WTC11 (cell line): ENCODE measurements around the gene TMEM151B. TPM values are rescaled to one million over a fixed set of nuclear protein-coding genes. Genes with fewer than 3 reads are reported as not detected.

Source experiments
- ATAC-seq: fragments of 200-7000 bp; cut with Tn5 transposase; 2 replicates; pipeline ENCODE4 v1.10.0; 2021; ENCODE audit warnings: mild to moderate bottlenecking, moderate library complexity
- CTCF ChIA-PET: fragments of 300-600 bp; sonication (Branson Sonifier 250); formaldehyde crosslinking; loops from one replicate; lab custom pipeline; 2021; ENCODE audit warnings: antibody characterized with exemption; lab: Charles Lee
- POLR2A ChIA-PET: fragments of 350-600 bp; sonication (Branson Sonifier 250); formaldehyde crosslinking; loops from one replicate; lab custom pipeline; 2021; ENCODE audit warnings: antibody characterized with exemption; lab: Charles Lee
- DNase-seq: peaks from one replicate; pipeline ENCODE4 v3.0.0; 2021; ENCODE audit warnings: low spot score
- H3K27ac Mint-ChIP-seq: 2 replicates; pipeline ENCODE4 v1.8.0; 2021; ENCODE audit warnings: mixed read lengths
- H3K27me3 Mint-ChIP-seq: 2 replicates; pipeline ENCODE4 v1.8.0; 2021; ENCODE audit warnings: low read depth, mild to moderate bottlenecking, moderate library complexity, mixed read lengths
- H3K36me3 Mint-ChIP-seq: 2 replicates; pipeline ENCODE4 v1.8.0; 2021; ENCODE audit warnings: mixed read lengths
- H3K4me1 Mint-ChIP-seq: 2 replicates; pipeline ENCODE4 v1.8.0; 2022; ENCODE audit warnings: mixed read lengths
- H3K4me3 Mint-ChIP-seq: 2 replicates; pipeline ENCODE4 v1.8.0; 2021; ENCODE audit warnings: mild to moderate bottlenecking, moderate library complexity, mixed read lengths
- H3K9me3 Mint-ChIP-seq: 2 replicates; pipeline ENCODE4 v1.8.0; 2021; ENCODE audit warnings: mixed read lengths
- ATF2 ChIP-seq: sonication (generic); formaldehyde crosslinking; IDR thresholded peaks from 2 replicates; pipeline ENCODE4 v1.8.1; 2022; ENCODE audit warnings: low read depth, missing genetic modification reagents, borderline replicate concordance
- ATF6 ChIP-seq: sonication (generic); formaldehyde crosslinking; IDR thresholded peaks from 2 replicates; pipeline ENCODE4 v1.8.1; 2023; ENCODE audit warnings: mild to moderate bottlenecking, missing genetic modification reagents
- CREB1 ChIP-seq: sonication (generic); formaldehyde crosslinking; IDR thresholded peaks from 2 replicates; pipeline ENCODE4 v1.8.0; 2023; ENCODE audit warnings: mild to moderate bottlenecking, missing genetic modification reagents
- ELF4 ChIP-seq: sonication (generic); formaldehyde crosslinking; IDR thresholded peaks from 2 replicates; pipeline ENCODE4 v1.8.1; 2022; ENCODE audit warnings: low read depth, mild to moderate bottlenecking, moderate library complexity, missing genetic modification reagents
- ESRRA ChIP-seq: sonication (generic); formaldehyde crosslinking; IDR thresholded peaks from 2 replicates; pipeline ENCODE4 v1.8.1; 2022; ENCODE audit warnings: mild to moderate bottlenecking, missing genetic modification reagents, borderline replicate concordance
- GTF2I ChIP-seq: fragments of 250-450 bp; sonication (Bioruptor Pico); conservative IDR thresholded peaks from 2 replicates; pipeline ENCODE4 v1.4.0; 2021; ENCODE audit warnings: mild to moderate bottlenecking
- MXD4 ChIP-seq: fragments of 250-450 bp; sonication (Bioruptor Pico); IDR thresholded peaks from 2 replicates; pipeline ENCODE4 v1.8.0; 2021; ENCODE audit warnings: mild to moderate bottlenecking, moderate library complexity, borderline replicate concordance
- OVOL2 ChIP-seq: fragments of 250-450 bp; sonication (Bioruptor Pico); IDR thresholded peaks from 2 replicates; pipeline ENCODE4 v1.9.0; 2021; ENCODE audit warnings: mild to moderate bottlenecking, borderline replicate concordance
- RORB ChIP-seq: fragments of 250-450 bp; sonication (Bioruptor Pico); IDR thresholded peaks from 2 replicates; pipeline ENCODE4 v1.9.0; 2021; ENCODE audit warnings: mild to moderate bottlenecking
- ZBTB43 ChIP-seq: sonication (generic); formaldehyde crosslinking; IDR thresholded peaks from 2 replicates; pipeline ENCODE4 v1.8.1; 2023; ENCODE audit warnings: mild to moderate bottlenecking, missing genetic modification reagents
- ZNF512 ChIP-seq: sonication (generic); formaldehyde crosslinking; IDR thresholded peaks from 2 replicates; pipeline ENCODE4 v1.8.1; 2022; ENCODE audit warnings: missing genetic modification reagents, borderline replicate concordance
- total RNA-seq: library from RNA; stranded (reverse); gene quantifications from 3 replicates; pipeline ENCODE4 v1.2.3, GENCODE V29; 2021
- TF ChIP-seq, protein P1 (sequence below): fragments of 250-450 bp; sonication (Bioruptor Pico); conservative IDR thresholded peaks from 2 replicates; pipeline ENCODE4 v1.9.0; 2021; ENCODE audit warnings: mild to moderate bottlenecking
- TF ChIP-seq, protein P2 (sequence below): sonication (generic); formaldehyde crosslinking; IDR thresholded peaks from 2 replicates; pipeline ENCODE4 v1.8.1; 2022; ENCODE audit warnings: mild to moderate bottlenecking, missing genetic modification reagents, moderate library complexity, borderline replicate concordance
- TF ChIP-seq, protein P3 (sequence below): fragments of 250-450 bp; sonication (Bioruptor Pico); IDR thresholded peaks from 2 replicates; pipeline ENCODE4 v1.8.0; 2021; ENCODE audit warnings: mild to moderate bottlenecking
- TF ChIP-seq, protein P4 (sequence below): fragments of 250-450 bp; sonication (Bioruptor Pico); IDR thresholded peaks from 2 replicates; pipeline ENCODE4 v1.9.0; 2021; ENCODE audit warnings: mild to moderate bottlenecking, borderline replicate concordance
- TF ChIP-seq, protein P5 (sequence below): sonication (generic); formaldehyde crosslinking; IDR thresholded peaks from 2 replicates; pipeline ENCODE4 v1.8.1; 2023; ENCODE audit warnings: mild to moderate bottlenecking, missing genetic modification reagents, moderate library complexity

TMEM151B gene
- total RNA-seq, 1 experiment from 2014 or later = 5.5 TPM

GRCh38 chr6:44333942-44334341 is 63.7 kb downstream of the TMEM151B start (continued):
- TF ChIP-seq, protein P1, sequence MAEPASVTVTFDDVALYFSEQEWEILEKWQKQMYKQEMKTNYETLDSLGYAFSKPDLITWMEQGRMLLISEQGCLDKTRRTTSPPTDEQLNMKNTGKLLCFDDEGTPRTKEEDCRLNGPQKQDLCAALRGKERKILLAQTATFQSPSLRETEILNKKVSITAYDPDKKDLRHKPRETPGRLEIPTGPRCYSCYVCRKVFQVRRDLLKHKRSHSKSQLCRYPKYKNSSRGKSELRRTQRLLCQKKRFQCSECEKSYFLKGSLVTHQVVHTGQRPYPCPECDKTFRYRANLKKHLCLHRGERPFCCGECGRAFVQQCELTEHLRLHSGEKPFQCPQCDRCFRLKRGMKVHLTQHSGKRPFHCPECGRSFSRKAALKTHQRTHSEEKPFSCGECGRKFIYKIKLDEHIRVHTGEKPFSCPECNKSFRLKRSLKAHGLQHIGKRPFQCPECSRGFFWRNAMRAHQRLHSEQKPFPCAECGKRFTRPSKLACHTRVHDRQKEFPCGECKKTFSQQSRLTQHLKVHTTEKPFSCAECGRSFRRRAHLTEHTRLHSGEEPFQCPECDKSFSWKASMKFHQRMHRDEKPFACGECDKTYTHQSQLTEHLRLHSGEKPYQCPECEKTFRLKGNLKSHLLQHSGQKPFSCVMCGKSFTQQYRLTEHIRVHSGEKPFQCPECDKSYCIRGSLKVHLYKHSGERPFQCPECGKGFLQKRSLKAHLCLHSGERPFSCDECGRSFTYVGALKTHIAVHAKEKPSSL (CRISPR knock-in tag) = no peak
- TF ChIP-seq GTF2I (CRISPR knock-in tag) (no peak), ZBTB43 (CRISPR knock-in tag) (no peak)
- TF ChIP-seq, protein P2, sequence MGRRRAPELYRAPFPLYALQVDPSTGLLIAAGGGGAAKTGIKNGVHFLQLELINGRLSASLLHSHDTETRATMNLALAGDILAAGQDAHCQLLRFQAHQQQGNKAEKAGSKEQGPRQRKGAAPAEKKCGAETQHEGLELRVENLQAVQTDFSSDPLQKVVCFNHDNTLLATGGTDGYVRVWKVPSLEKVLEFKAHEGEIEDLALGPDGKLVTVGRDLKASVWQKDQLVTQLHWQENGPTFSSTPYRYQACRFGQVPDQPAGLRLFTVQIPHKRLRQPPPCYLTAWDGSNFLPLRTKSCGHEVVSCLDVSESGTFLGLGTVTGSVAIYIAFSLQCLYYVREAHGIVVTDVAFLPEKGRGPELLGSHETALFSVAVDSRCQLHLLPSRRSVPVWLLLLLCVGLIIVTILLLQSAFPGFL (CRISPR knock-in tag) = no peak

DNA sequence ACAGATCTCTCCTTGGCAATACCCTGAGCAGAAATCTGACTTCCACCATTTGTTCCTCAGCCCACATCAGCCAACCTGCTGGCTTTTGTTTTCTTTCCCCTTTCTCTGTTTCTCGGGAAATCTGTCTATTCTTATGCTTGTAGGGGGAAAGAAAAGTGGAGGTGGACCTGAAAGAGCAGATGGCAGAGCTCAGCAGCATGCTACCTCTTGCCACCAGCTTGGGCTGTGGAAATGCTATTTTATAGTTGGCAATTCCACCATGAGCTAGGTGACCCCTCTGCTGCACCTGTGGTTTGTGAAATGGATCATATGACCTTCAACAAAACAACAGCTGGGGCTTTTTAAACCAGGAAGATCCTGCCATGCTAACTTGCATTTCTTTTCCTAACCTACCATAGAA is 65.4 kb downstream of the TMEM151B start:
- ATAC-seq = no peak
- ChIA-PET CTCF (interaction anchor here (0.8 to 5.0 kb wide), 7 partner anchors 9 to 99 kb away, joined by 3 to 67 read pairs (median 13); partner anchors contain the start of genes AARS2, SLC35B2 and TMEM151B), POLR2A (no interaction called here)
- Mint-ChIP-seq H3K9me3 (no peaks in the 10 kb centered on the region), H3K4me3 (no peak overlapping the region), H3K4me1 (peaks cover 22% of the 10 kb centered on the region), H3K27me3 (no peaks in the 10 kb centered on the region; the same call in 1 of the 2 replicates), H3K27ac (no peak overlapping the region), H3K36me3 (no peaks in the 10 kb centered on the region)
- no peak for DNase-seq
- TF ChIP-seq CREB1 (no peak), OVOL2 (CRISPR knock-in tag) (no peak), ATF6 (CRISPR knock-in tag) (no peak), RORB (no peak), MXD4 (CRISPR knock-in tag) (no peak), ESRRA (CRISPR knock-in tag) (no peak), ELF4 (CRISPR knock-in tag) (no peak), ATF2 (CRISPR knock-in tag) (no peak), ZNF512 (no peak)
- TF ChIP-seq, protein P3, sequence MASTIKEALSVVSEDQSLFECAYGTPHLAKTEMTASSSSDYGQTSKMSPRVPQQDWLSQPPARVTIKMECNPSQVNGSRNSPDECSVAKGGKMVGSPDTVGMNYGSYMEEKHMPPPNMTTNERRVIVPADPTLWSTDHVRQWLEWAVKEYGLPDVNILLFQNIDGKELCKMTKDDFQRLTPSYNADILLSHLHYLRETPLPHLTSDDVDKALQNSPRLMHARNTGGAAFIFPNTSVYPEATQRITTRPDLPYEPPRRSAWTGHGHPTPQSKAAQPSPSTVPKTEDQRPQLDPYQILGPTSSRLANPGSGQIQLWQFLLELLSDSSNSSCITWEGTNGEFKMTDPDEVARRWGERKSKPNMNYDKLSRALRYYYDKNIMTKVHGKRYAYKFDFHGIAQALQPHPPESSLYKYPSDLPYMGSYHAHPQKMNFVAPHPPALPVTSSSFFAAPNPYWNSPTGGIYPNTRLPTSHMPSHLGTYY = no peak
- TF ChIP-seq, protein P4, sequence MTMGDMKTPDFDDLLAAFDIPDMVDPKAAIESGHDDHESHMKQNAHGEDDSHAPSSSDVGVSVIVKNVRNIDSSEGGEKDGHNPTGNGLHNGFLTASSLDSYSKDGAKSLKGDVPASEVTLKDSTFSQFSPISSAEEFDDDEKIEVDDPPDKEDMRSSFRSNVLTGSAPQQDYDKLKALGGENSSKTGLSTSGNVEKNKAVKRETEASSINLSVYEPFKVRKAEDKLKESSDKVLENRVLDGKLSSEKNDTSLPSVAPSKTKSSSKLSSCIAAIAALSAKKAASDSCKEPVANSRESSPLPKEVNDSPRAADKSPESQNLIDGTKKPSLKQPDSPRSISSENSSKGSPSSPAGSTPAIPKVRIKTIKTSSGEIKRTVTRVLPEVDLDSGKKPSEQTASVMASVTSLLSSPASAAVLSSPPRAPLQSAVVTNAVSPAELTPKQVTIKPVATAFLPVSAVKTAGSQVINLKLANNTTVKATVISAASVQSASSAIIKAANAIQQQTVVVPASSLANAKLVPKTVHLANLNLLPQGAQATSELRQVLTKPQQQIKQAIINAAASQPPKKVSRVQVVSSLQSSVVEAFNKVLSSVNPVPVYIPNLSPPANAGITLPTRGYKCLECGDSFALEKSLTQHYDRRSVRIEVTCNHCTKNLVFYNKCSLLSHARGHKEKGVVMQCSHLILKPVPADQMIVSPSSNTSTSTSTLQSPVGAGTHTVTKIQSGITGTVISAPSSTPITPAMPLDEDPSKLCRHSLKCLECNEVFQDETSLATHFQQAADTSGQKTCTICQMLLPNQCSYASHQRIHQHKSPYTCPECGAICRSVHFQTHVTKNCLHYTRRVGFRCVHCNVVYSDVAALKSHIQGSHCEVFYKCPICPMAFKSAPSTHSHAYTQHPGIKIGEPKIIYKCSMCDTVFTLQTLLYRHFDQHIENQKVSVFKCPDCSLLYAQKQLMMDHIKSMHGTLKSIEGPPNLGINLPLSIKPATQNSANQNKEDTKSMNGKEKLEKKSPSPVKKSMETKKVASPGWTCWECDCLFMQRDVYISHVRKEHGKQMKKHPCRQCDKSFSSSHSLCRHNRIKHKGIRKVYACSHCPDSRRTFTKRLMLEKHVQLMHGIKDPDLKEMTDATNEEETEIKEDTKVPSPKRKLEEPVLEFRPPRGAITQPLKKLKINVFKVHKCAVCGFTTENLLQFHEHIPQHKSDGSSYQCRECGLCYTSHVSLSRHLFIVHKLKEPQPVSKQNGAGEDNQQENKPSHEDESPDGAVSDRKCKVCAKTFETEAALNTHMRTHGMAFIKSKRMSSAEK (CRISPR knock-in tag) = no peak
- TF ChIP-seq, protein P5, sequence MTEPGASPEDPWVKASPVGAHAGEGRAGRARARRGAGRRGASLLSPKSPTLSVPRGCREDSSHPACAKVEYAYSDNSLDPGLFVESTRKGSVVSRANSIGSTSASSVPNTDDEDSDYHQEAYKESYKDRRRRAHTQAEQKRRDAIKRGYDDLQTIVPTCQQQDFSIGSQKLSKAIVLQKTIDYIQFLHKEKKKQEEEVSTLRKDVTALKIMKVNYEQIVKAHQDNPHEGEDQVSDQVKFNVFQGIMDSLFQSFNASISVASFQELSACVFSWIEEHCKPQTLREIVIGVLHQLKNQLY (CRISPR knock-in tag) = no peak
